HG02623 (cell line): Measurements from ENCODE around the gene ERGIC2.

ENCODE experiments used
- ATAC-seq: cut with Tn5 transposase; IDR thresholded peaks from one replicate; pipeline ENCODE4 v1.9.1; 2021; ENCODE audit warnings: moderate library complexity; ENCODE audit not compliant: unreplicated experiment

The ERGIC2 gene

DNA sequence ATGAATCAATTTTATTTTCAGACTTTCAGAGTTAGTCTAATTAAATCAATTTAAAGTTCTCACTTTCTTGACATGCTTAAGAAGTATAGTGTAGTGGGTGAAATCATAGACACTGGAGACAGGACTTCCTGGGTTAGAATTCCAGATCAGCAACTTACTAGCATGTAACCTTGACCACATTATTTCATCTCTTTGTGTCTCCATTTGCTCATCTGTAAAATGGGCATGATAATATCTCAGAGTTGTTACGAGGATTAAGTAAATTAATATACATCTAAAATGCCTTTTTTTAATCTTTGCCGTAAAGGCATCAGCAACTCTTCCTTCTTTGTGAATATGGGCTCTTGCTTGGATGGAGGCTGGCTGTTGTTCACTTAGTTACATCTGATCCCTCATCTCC is 1.3 kb upstream of the ERGIC2 start:
- no peak for ATAC-seq

DNA sequence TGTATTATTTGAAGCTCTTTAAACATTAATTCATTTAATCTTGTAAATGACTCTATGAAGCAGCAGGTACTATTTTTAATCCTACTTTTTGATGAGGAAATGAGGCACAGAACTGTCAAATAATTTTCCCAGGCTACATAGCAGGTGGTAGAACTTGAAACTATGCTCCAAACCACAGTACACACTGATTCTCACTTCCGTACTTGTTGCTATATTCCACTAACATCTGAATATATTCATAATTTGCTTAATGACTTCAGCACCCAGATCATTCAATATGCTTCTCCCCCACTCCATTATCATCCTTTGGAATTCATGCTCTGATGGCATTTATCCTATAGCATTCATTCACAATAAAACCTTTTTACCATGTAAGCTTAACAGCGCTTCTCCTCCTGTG is 4.9 kb downstream of the ERGIC2 start:
- ATAC-seq, result no peak

DNA sequence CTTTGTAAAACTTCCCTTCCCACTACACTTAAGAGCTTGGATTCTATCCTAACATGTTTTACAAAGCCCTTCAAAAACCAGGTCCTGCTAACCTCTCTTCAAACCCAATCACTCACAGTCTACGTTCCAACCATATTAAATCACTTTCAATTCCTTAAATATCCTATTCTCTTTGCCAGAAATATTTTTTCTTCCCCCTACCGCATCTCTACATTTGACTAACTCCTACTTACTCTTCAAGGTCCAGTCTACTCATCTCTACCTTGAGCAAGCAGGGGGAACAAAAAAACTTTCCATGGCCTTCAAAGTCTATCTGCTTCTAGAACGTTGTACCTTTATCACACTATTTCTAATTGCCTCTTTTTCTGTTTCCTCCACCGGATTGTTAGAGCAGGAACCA is 6.1 kb downstream of the ERGIC2 start:
- no peak for ATAC-seq

DNA sequence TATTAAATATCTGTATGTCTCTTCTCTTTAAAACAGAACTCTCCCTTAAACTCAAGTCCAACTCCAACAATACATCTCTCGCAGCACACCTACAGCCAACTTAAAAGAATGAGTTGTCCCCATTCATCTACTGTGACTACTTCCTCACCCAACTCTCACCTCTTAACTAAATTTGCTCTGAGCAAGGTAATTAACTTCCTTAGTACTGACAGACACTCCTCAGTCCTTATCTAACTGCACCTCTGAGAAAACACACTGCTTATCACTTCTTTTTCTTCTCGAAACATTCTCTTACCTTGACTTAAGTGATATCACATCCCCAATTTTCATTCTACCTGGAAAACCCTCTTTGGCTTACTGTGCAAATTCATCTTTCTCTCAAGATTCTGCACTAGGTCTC is 7.0 kb downstream of the ERGIC2 start:
- no peak for ATAC-seq

DNA sequence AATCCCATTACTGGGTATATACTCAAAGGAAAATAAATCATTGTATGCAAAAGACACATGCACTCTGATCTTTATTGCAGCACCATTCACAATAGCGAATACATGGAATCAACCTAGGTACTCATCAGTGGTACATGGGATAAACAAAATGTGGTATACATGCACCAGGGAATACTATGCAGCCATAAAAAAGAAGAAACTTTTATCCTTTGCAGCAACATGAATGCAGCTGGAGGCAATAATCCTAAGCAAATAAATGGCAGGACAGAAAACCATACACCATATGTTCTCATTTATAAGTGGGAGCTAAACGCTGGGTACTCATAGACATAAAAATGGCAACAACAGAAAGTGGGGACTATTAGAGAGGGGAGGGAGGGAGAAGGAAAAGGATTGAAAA is 15.9 kb downstream of the ERGIC2 start:
- no peak for ATAC-seq

DNA sequence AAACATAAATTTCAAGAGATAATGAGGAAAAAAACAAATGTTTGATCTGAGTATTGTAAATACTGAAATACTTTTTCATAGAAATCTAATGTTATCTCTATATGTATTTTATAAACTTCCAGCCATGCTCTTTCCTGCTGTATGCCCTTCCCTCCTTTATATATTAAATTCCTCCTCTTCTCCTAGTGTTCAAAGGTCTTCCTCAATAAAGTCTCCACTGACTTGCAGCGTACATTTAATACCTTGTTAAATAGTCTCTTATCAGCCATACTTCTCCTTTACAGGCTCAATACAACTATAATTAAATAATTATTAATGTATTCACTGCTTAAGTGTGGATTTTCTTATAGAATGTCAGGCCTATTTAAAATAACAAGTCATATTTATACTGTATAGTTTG is 26.0 kb downstream of the ERGIC2 start:
- no peak for ATAC-seq

DNA sequence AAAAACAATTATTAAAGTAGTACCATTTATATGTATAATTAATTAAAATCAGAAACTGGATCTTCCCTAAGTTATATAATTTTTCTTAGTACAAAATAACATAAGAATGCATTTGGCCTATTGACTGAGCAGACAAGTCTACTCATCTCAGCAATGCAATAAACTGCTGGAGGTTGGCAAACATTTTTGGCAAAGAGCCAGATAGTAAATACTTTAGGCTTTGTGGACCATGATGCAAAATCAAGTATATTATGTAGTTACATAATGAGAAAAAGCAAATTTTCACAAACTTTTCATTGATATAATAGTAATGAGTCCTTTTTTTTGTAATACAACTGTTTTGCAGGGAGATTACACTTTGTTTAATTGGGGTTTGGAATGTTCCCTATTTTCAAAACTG is 30.9 kb downstream of the ERGIC2 start:
- no peak for ATAC-seq

DNA sequence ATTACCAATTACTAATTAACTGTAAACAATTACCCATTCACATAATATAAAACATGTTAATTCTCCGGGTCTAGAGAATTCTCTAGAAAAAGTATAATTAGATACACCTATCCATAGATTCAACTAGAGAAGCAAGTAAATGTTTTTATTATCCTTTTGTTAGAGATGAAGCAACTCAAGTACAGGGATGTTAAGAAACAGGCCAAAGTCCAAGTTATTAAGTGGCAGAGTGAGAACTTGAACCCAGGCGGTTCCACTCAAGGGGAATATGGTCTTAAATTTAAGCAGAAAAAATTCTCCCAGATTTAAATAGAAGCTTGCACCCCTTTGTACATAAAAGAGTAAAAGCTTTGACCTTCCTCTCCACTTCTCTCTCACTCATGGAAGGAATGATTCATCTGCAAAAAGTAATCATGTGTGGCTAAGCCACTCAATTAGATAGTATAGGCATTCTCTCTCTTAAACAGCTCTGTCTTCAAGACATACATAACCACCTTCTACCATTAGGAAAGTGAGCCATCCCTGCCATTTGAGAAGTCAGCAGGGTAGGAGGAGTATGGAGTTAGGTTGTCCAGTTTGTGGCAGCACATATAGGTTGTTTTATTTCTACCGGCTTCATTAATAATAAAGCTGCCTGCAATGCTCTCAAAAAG is 34.1 kb downstream of the ERGIC2 start:
- no peak for ATAC-seq

DNA sequence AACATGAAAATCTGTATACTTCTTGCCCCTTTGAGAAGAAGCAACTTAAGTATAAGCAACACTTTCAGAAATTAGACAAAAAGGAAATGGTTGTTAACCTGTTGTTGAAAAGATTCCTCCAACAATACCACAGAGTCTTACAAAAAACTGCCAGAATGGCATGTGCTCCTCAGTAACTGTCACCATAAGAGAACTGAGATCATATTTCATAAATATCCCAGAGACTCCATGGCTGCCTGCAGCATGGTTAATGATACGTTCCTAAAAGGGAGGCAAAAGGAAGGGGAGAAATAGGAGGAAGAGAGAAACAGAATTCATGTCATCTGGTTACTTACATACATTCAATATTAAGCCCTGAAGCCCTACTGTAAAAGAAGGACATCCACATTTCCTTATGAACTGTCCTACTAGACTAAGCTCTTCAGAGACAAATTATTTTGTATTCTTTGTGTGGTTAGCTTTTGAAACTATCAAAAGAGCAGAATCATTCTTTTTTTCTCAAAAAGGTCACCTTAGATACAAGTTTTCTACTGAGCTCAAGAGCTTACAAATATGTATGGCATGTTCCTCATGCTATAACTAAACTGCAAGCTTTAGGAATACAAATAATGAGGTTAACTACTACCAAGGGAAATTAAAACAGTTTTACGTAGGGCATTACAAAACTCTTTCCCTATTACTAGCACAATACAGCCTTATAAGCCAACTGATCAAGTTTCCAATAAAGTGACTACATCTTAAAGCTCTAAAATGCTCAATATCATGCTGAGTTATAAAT is 37.8 kb downstream of the ERGIC2 start:
- no peak for ATAC-seq

DNA sequence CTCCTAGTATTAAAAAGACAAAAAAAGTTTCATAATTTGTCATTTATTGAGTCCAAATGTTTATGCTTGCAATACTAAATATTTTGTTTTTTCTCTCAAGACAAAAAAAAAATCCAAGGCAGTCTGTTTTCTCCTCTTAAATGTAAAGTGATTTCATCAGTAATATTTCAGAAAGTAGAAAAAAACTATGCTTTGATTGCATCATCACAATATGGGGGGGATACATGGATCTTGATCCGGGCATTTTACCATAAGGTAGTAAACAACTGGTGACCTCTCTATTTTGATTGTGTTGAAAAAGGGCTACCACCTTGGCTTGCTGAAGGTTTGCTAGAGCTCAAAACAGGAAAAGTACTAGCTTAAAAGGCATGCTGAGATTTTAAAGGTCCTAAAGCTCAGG is 43.6 kb downstream of the ERGIC2 start:
- no peak for ATAC-seq

DNA sequence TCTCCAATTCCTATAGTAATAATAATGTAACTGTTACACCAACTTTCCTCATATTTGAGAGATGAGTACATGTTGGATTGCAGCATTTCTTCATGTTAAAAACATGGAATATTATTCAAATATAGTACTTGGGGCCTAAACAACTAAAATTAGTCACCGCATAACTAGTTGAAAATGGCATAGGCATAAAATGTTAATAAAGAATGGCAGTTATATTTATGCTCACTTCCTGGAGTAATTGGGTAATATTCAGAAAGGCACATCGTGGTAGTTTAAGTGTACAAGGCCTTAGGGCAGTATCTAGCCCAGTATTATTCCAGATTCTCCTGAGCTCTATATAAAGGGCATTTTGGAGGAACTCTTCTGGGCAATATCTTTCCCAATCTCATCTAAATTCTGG is 46.0 kb downstream of the ERGIC2 start:
- ATAC-seq, result no peak

DNA sequence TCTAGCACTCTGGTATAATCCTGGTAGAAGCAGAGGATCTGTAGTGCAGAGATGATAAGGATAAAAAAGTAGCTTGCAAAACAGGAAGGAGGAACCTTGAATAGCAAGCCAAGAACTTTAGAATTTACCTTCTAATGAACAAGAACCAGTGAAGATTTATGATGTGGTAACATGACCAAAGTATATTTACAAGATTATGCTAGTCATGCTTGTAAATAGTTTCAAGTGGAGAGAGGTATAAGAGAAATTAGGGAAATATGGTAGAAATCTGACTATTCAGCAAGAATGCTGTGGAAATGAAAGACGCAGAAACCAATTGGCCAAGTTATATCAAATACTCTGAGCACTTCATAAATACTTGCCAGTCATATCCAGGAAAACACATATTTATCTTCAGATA is 47.8 kb downstream of the ERGIC2 start:
- no peak for ATAC-seq

DNA sequence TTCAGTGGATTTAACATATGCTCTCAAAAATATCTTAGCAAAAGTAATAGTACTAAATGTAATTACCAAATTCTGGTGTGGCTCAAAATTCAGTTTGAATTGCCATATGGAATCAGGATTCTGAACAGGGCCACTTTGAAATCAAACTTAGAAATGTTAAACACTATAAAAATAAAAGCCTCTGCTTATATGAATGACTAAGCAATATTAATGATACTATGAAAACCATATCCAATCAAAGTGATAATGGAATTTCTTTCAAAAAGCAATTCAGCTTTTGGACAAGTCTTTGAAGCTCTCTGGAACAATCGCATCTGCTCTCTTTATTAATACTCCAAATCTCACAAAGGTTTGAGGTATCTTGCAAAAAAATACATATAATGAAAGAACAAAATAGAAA is 51.6 kb downstream of the ERGIC2 start:
- no peak for ATAC-seq

DNA sequence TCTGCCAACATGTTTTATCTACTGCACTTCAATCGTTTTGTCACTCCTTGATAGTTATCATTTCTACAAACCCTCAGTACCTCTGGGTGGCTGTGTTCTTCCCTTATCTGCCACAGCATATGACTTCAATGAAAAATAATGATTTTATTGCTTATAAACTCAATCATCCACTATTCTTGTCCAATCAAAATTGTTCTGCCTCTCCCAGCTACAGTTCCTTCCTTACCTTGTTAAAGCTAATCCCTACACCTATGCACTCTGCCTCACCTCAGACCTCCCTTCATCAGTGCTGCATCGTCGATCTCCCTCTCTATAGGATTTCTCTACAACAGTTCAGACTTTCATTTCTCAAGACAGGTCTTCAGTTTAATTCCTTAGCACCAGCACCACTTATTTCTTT is 58.8 kb downstream of the ERGIC2 start:
- ATAC-seq, result no peak

DNA sequence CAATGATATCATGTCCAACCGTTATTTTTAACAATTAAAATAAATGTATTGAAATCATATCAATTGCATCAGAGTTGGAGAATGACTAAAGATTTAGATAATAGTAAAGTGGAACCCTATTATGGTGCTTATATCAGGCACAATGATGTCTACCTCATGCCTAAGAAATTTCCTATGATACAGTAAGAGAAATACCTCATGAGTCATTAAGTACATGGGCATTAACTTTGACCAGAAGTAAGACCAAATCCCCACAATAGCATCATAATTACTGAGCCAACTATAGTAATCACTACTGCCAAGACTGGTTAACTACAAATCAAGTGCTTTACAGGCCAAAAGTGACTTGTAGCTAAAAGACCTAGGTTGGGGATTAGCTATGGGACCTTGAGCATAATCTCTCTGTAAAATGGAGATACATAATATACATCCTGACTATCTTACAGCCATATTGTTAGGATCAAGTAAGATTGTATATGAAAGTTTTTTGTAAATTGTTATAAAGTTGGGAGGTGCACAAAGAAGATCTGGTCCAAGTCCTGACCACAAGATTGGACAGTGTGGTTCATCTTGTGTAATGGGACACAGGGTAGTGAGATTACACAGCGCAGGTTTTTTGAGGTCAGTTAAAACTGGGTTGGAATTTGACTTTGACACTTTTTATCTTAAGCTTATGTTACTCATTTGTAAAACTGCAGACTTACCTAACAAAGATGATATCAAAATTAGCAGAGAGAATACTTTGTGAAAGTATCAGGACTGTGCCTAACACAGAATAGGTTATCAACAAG is 60.5 kb downstream of the ERGIC2 start:
- ATAC-seq, result no peak

DNA sequence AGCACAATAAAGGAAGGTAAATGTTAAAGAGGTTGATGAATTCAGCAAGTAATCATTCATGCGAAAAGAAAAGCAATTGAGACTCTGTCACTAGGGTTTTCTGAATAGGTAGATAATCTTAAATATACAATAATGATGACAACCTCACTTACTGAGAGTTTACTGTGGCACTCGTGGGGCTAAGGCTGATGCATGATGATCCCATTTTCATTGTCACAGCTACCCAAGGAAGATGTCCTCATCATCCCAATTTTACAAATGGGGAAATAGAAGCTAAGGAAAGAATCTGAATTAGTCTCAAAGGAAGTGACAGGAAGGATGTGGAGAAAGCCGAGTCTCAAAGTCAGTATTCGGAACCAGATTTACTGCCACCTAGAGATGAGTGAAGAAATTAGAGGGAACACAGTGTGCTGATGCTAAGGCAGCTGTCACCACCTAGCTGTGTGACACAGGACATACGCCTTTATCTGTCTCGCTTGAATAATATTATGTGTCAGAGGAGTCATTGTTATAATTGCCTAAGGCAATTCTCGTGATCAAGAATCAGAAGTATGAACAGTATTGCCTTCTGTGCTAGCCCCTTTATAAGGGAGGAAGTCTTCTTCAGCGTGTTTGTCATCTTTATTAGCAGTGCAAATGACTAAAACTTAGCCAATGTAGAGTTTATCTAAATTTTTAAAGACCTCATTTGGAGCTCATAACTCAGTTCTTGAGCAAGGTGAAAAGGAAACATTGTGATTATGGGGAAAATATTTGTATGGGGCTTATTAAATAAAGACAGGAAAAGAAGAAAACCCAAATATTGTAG is 63.2 kb downstream of the ERGIC2 start:
- ATAC-seq, result peak; percentile 100

DNA sequence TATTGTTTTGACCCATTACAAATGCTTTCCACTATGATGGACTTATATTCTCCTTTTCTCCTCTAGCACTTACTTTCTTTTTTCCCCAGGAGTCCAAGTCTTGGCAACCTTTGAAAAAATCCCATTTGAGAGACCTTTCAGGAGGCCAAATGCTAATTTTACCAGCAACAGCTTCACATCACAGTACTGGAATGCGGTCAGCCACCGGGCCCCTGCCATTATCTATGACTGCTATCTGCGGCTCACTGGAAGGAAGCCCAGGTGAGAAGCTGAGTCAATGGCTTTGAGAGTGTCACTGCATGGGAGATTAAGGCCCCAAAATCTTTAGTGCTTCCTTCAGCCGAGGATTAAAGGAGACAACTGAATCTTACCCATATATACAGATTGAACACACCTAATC is 64.2 kb downstream of the ERGIC2 start:
- ATAC-seq, result no peak

DNA sequence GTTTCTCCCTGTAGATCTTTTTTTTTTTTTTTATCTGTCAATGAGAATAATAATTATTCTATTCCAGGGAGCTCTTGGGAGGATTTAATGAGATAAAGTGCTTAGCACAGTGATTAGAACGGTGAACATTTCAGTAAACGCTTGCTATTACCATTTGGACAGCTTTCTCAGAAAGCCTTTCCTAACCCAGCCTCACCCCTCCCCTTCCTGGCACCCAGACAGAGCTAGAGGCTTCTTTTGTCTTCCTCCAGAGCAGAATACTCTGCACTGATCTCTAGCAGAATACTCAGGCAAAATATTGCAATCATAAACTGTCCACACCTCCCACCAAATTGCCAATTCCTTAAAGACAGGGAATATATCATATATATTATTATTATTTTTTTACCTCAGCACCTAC is 66.6 kb downstream of the ERGIC2 start:
- no peak for ATAC-seq

DNA sequence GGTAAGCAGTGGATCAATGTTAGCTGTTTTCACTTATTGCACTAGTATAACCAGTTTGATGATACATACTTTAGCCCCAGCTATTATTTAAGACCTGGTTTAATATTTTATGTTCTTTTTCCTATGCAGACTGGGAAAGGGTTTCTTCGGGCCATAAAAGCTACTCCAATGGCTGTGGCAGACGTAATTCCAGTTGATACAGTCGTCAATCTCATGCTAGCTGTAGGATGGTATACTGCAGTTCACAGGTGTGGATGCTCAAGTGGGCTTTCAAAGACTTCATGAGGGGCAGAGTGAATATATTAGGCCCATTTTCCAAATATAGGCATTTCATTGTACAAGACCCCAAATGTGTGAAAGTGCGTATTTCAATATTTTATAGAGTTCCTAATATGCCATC is 70.1 kb downstream of the ERGIC2 start:
- ATAC-seq, result no peak

DNA sequence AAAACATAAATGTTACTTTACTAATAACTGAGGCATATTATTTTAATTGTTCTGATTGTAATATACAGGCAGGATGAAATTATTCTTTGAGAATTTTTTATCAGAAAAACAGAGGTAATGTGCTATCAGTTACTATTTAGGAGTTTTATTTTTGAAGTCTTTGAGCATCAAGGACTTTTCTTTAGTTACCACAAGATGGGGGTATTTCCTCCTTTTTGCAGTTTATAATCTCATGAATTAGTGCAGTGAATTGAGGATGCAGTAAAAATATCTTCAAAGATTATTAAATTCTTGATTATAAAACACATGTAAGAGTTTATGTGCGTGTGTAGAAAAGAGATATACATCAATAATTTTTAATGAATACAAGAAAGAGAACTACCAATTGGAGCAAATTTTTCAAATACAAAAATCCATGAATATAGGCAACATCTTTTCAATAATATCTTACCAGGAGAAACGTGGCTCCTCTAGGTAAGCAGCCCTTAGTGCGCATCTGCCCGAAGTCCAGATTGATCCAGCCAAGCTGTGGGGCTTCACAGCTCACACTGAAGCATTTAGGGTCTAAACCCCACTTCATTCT is 71.6 kb downstream of the ERGIC2 start:
- no peak for ATAC-seq

DNA sequence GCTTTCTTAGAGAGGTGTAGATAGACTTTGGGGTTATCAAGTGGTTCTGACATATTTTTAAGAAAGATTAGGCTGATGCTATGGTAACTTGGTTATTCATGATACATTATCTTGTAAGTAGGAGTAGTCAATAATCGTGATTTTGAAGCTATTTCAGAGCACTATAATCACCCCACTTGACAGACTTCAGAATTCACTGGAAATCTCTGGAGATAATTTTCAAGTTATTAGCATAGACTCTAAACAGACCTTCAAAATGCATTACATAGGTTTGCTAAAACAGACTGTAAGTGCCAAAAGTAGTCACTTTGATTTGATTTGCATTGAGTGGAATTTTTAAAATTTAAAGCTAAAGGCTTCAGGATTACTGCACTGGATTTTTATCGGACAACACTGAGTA is 74.3 kb downstream of the ERGIC2 start:
- no peak for ATAC-seq
